Measurements from ENCODE around the gene LAMTOR5. TPM values are rescaled to one million over a fixed set of nuclear protein-coding genes. Genes with fewer than 3 reads are reported as not detected.
"Not testable (repeated sequence)": the region's sequence is repeated elsewhere in the genome, so short reads cannot be mapped to it uniquely, and the experiment has no call there.

Gene LAMTOR5
- total RNA-seq, 1 donor = 38.4 TPM

GRCh38 chr1:110420874-110421793 is 13.6 kb upstream of the LAMTOR5 start:
- peak; percentile 74 for DNase-seq (ENCODE audit: insufficient read length, low spot score, missing footprints)
- no peak for TF ChIP-seq CTCF (IDR thresholded peaks at IDR 0.05; ENCODE audit: extremely low read depth, low read depth, low read length)

DNA sequence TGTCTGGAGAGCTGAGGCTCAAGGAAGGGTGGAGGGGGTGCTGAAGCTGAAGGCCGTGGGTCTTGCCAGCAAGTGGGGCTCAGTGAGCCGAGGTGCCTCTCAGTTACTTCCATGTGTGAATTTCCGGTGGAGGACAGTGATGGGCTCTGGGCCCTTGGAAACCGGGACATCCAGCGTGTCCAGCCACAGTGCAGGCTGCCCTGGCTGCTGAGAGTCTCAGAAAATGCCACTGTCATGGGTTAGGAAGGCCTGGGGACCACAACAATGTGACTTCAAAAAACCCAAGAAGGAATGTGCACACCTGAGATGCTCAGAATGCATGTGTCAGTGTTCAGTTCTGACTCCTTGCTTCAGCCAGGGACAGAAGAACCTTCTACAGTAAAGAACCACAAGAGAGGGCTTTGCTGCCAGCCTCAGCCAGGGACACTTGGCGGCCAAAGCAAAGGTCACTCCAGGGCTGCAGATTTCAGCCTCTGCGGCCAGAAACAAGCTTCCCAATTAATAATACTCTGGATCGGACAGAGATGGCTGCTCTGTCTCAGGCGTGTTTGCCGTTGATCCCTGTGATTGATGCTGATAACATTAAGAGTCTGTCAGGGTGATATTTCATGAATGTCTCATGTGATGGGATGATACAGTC is 12.6 kb upstream of the LAMTOR5 start:
- Histone ChIP-seq H3K79me2 (ENCODE audit: insufficient read depth, low read length) (no peaks in the 10 kb centered on the region), H2AFZ (ENCODE audit: low read length) (no peak overlapping the region), H3K9me3 (ENCODE audit: low read depth, low read length) (no peaks in the 10 kb centered on the region), H3K4me3 (ENCODE audit: insufficient read depth, low read length) (no peak overlapping the region), H3K4me1 (ENCODE audit: insufficient read depth, low read length) (no peaks in the 10 kb centered on the region), H3K36me3 (ENCODE audit: insufficient read depth, low read length) (no peaks in the 10 kb centered on the region), H3K27me3 (ENCODE audit: insufficient read depth, low read length) (peaks cover 5% of the 10 kb centered on the region), H3K4me2 (ENCODE audit: insufficient read depth, low read length) (no peak overlapping the region), H4K20me1 (ENCODE audit: insufficient read depth, low read length) (no peaks in the 10 kb centered on the region), H3K27ac (ENCODE audit: low read depth, low read length) (no peak overlapping the region)
- TF ChIP-seq CTCF (IDR thresholded peaks at IDR 0.05; ENCODE audit: extremely low read depth, low read depth, low read length) = no peak
- peak; percentile 61 for DNase-seq (ENCODE audit: insufficient read length, low spot score, missing footprints)

More at GRCh38 chr1:110420874-110421793, 13.6 kb upstream of the LAMTOR5 start:
- H3K9me3 ChIP-seq (ENCODE audit: low read depth, low read length) = no peaks in the 10 kb centered on the region
- no peaks in the 10 kb centered on the region for H3K36me3 ChIP-seq (ENCODE audit: insufficient read depth, low read length)
- H3K4me3 ChIP-seq (ENCODE audit: insufficient read depth, low read length) = no peak overlapping the region
- no peaks in the 10 kb centered on the region for H4K20me1 ChIP-seq (ENCODE audit: insufficient read depth, low read length)
- H3K79me2 ChIP-seq (ENCODE audit: insufficient read depth, low read length) = no peaks in the 10 kb centered on the region
- no peak overlapping the region for H2AFZ ChIP-seq (ENCODE audit: low read length)
- no peak overlapping the region for H3K4me2 ChIP-seq (ENCODE audit: insufficient read depth, low read length)
- H3K4me1 ChIP-seq (ENCODE audit: insufficient read depth, low read length) = no peaks in the 10 kb centered on the region
- no peak overlapping the region for H3K27ac ChIP-seq (ENCODE audit: low read depth, low read length)
- H3K27me3 ChIP-seq (ENCODE audit: insufficient read depth, low read length) = peaks cover 5% of the 10 kb centered on the region

DNA sequence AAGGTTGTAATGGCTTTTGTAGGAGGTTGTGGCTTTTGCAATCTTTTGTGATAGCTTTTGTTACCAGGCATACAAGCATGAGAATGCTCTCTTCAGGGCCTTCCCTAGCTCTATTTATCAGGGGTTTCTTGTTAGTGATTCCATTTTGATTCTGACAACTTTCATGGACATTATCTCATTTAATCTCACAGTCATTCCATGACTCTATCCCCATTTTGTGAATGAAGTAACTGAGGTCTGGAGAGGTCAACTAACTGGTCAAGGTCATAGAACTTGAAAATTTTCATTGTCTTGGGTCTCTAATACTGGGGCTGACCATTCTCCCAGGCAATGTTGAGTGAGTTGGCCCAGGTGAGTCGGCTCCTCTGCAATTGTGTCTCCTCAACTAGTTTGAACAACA is 11.2 kb upstream of the LAMTOR5 start:
- no peak for TF ChIP-seq CTCF (IDR thresholded peaks at IDR 0.05; ENCODE audit: extremely low read depth, low read depth, low read length)

GRCh38 chr1:110413045-110413444 is 5.6 kb upstream of the LAMTOR5 start:
- not testable (repeated sequence) for H3K4me2 ChIP-seq (ENCODE audit: insufficient read depth, low read length); H3K4me1 ChIP-seq (ENCODE audit: insufficient read depth, low read length); H3K36me3 ChIP-seq (ENCODE audit: insufficient read depth, low read length); H3K27me3 ChIP-seq (ENCODE audit: insufficient read depth, low read length); H3K79me2 ChIP-seq (ENCODE audit: insufficient read depth, low read length); DNase-seq (ENCODE audit: insufficient read length, low spot score, missing footprints); H3K4me3 ChIP-seq (ENCODE audit: insufficient read depth, low read length); H2AFZ ChIP-seq (ENCODE audit: low read length); H3K9me3 ChIP-seq (ENCODE audit: low read depth, low read length); H4K20me1 ChIP-seq (ENCODE audit: insufficient read depth, low read length); H3K27ac ChIP-seq (ENCODE audit: low read depth, low read length)

More for the DNA sequence above, 11.2 kb upstream of the LAMTOR5 start:
- H3K36me3 ChIP-seq (ENCODE audit: insufficient read depth, low read length) = no peaks in the 10 kb centered on the region
- no peak overlapping the region for H3K27ac ChIP-seq (ENCODE audit: low read depth, low read length)
- H3K27me3 ChIP-seq (ENCODE audit: insufficient read depth, low read length) = no peaks in the 10 kb centered on the region
- H3K4me1 ChIP-seq (ENCODE audit: insufficient read depth, low read length) = no peaks in the 10 kb centered on the region
- H3K9me3 ChIP-seq (ENCODE audit: low read depth, low read length) = no peaks in the 10 kb centered on the region
- H3K79me2 ChIP-seq (ENCODE audit: insufficient read depth, low read length) = no peaks in the 10 kb centered on the region
- no peak overlapping the region for H2AFZ ChIP-seq (ENCODE audit: low read length)
- H3K4me3 ChIP-seq (ENCODE audit: insufficient read depth, low read length) = no peak overlapping the region
- DNase-seq (ENCODE audit: insufficient read length, low spot score, missing footprints) = no peak
- no peaks in the 10 kb centered on the region for H4K20me1 ChIP-seq (ENCODE audit: insufficient read depth, low read length)
- H3K4me2 ChIP-seq (ENCODE audit: insufficient read depth, low read length) = no peak overlapping the region

All from osteoblast (primary cell).